Stimulated activated CD4-positive, alpha-beta T cell treated with anti-CD3 and anti-CD28 coated beads, Interleukin-1b, Interleukin-23, amount 100 ng/mL, for 24 hours (primary cell): ENCODE results near the gene SLC24A4.

Source experiments
- DNase-seq, 4 experiments: peaks; one replicate each; pipeline ENCODE4 v3.0.0-alpha.2; 2020; ENCODE audit warnings: low read depth in 4 of 4, low spot score in 1 of 4

The SLC24A4 gene

DNA sequence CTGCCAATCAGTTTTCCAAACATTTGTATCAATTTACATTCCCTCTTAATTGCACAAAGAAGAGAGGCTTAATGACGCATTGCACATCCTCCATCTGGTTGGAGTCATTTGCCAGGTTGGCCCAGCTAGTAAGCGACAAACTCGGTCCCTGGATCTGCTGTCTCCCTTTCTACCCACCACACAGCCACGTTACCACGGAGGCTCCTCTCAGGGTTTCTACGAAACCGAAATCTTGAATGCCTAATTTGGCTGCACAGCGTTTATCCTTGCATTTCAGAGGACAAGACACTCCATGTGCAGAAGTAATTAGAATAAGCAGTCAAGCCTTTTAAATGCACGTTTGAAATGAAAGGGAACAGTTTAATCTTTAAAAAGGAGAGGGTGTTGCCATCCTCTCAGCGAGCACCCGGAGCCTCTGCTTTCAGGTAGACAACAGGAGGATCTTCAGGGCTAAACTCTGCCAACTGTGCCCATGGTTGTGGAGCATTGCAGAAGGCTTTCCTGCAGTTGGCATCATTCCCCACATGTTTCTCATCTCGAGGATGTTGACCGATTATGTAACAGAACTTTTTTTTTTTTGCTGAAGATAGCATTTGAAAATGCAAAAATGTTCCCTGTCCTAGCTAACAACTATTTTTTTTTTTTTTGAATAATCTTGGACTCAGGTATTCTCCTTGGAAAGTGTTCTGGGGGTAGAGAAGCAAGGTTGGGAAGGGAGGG is 37.8 kb downstream of the SLC24A4 start:
- no peak for DNase-seq

DNA sequence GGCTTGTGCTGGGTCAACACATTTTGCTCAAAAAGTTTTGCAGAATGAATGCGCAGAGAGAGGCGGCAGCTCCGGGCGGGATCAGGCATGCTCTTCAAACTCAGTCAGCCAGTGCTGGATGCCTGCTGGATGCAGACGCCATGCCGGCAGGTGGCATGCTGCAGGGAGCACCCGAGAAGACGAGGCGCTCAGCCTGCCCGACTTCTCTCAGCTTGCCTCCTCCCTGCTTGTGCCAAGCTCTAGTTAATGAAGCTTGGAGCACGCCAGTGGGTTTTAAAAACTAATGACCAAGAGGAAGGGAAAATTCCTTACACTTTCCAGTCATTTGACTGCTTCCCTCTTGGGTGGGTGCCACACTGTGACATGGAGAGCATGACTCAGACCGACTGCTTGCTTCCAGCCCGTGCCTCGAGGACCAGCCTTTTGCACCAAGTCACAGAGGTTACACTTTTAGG is 39.8 kb downstream of the SLC24A4 start:
- DNase-seq, result no peak

DNA sequence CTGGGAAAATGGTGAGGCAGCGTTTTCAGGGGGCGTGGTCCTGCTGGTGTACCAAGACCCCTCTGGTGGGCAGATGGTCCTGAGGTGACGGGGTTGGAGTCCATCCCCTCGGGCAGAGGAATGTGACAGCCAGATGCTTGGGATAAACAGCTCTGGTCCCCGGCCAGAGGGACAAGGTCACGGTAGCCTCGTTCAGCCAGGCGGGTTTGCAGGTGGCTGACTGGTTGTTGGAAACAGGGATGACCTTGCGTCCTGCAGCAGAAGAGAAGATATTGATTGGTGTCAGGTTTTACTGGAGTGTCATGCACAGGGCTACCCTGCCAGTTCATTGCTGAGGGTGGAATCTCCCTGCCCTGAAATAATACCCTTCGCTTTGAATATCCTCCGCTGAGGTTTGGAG is 43.3 kb downstream of the SLC24A4 start:
- no peak for DNase-seq

DNA sequence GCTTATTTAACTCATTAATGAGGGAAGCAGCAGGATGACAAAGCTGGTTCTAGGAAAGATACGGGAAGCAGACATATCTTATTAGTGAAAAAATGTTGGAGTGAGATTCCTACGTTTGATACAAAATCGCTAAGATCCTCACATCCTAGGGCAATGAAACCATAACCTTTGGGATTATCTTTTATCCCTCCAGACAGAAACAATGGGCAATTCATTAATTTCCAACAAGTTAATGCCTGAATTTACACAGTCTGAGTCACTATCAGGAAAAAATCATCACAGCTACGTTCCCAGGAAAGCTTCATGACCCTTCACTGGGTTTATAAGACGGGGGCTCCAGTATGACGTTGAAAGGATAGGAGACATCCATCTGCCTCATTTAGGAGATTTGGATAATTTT is 45.0 kb downstream of the SLC24A4 start:
- DNase-seq, result no peak

DNA sequence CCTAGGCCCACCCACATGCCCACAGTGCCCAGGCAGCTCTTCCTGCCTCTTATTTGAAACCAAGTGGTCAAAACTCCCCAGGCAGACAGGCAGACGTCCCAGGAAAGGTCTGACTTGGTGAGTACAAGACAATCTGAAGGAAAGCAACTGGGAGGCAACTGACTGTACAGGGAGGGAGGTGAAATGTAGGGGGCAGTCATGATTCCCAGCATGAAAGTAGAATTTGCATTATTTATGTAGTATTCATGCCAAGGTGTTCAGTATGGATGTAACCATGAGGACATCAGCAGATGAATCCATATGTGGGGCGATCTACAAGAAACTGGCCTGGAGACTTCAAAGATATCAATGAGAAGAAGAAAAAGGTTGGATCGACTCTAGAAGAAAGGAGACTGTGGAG is 46.1 kb downstream of the SLC24A4 start:
- DNase-seq, result no peak

DNA sequence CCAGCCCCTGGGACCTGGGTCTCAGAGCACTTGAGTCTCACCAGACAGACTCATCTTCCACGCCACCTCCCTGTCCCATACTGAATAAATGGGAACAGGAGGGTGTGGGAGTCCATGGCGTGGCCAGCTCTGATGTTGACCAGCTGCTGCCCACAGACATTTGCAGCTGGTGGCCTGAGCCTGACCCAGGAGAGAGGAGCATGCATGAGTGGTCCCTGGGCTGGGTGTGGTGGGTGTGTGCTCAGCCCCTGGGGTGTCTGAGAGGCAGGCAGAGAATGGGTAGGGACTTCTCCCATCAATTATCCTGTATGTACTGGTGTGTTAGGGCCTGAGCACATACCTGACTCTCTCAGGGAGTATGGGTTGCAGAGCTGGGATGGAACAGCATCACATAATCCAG is 49.3 kb downstream of the SLC24A4 start:
- DNase-seq, result no peak

DNA sequence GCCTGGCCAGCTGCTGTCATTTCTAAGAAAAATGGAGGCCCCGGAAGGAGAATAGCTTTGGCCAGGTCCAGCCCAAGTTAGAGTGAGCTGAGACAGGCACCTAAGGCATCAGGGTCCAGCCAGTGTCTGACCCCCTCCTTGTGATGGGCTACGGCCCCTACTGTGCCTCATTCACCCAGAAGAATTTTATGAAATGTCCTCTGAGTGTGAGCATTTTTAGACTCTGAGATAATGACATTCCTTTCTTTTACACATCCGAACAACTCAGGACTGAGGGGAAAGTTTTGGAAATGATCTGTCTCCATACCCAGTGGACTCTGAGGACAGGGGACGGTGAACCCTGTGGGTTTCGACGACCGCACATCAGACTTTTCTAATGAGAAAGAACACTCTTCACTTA is 50.4 kb downstream of the SLC24A4 start:
- no peak for DNase-seq

DNA sequence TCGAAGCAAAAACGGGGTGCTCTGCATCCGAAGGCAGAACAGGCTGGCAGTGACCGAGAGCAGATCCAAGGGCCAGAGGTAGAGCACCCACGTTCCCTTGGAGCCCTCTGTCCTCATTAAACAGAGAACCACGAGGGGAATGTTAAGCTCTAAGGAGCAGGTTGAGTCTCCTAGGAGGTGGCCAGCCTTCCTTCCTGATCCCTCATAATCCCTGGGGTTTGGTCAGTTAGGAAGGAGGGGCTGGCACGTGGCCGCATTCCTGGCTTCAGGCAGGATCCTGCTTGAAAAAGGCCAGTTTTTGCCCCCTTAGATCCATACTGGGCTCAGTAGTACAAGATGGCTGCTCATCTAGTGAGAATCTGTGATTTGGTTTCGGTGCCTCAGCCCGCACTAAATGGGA is 57.2 kb downstream of the SLC24A4 start:
- no peak for DNase-seq

DNA sequence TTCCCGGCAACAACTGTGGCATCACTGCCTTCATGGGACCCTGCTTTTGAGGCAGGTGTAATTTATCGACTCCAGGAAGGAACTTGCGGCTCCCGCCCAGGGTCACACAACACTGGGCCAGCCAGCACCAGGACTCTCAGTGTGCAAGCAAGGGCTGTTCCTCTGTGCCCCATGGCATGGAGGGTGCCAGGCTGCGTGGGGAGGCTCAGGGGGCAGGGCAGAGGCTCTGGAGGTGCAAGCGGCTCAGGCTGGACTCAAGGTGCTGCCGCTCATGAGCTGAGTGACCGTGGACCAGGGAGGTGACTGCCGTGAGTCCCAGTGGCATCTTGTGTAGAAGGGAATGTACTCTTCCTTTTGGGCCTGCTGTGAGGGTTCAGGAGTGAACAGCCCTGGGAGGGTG is 57.6 kb downstream of the SLC24A4 start:
- no peak for DNase-seq

DNA sequence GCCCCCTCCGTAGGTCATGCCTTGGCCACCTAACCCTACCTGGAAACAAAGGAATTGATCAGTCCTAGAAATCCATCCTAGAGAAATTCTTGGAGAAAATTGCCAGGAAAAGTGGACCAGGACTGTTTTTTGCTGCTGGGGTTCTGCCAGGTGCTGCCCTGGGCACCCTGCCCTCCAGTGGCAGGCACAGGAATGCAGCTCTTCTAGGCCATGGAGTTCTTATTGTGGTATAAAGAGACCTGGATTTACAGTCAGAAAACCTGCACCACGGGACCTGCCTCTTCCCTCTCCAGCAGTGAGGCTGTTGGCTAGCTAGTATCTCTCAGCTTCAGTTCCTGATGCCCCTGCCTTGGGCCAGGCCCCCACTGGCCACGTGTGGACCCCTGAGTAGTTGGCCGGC is 59.7 kb downstream of the SLC24A4 start:
- DNase-seq, result no peak

DNA sequence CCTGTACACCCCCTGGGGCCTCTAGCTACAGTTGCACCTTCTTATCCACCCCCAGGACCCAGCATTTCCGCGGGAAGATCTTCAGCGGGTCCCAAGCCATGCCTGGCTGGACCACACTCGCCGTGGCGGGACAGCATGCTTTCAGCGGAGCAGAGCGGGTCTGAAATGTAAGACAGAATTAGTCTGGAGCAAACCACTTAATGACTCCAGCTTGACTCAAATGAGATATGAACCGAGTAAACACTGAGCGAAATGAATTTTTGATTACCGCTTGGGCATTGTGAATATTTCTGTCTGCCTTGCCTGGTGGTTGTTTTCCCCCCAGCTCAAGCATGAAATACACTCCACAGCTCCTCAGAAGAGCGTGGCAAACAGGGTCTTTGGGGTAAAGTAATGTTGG is 60.8 kb downstream of the SLC24A4 start:
- no peak for DNase-seq

DNA sequence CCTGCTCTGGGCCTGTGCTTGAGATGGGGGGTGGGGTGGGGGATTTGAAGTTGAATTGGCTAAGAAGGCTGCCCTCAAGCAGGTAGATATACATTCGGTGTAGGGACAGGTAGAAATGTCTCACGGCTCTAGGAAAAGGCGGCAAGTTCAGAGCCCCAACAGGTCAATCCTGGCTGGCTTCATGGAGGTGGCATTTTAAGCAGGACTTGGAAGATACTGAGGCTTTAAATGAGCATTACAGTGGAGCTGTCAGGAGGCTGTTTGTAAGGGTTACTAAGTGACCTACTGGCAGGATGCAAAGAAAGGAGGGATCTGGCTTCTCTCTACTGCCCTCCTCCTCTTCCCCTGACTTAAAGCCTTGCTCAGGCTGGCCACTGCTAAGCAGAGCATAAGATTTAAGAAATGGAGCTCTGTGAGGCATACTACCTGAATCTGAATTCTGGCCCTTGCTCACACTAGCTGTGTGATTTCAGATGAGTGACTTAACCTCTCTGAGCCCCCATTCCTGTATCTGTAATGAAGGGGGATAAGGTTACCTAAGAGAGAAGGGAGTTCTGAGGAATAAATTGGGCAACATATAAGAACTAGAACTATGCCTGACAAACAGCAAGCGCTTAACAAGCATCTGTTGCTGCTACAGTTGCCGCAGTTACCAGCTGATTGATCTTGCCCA is 61.6 kb downstream of the SLC24A4 start:
- no peak for DNase-seq

DNA sequence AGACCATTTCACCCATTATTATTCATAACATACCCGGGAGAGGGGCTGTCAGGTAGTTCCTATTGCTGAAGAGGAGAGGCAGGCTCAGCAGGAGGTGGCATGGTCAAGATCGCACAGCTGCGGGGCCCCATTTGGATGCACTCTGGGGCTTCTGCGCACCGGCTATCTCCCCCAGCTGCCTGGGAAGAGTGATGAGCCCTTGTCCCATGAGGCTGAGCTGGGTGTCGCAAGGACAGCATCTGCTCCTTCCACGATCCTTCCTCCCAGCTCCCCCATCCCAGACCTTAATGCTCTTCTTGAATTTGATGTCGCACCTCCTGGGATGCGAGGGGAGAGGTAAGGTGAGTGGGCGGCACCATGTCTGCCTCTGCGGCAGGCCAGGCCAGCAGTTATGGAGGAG is 62.6 kb downstream of the SLC24A4 start:
- DNase-seq, result no peak

DNA sequence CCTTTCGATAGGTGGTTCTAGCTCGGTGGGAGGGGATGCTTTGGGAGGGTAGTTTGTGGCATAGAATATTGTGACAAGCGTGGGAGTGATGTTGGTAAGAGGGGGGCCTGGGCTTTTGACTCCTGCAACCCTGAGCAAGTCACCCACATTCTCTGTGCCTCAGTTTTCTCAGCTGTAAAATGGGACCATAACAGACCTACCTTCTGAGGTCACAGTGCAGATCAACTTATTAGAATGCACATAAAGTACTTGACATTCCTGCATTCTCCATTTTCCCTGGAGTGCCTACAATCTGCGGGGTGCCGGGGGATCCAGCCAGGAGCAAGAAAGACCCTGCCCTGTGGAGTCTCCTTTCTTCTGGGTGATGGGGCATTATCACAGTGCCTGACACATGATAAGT is 63.2 kb downstream of the SLC24A4 start:
- no peak for DNase-seq

DNA sequence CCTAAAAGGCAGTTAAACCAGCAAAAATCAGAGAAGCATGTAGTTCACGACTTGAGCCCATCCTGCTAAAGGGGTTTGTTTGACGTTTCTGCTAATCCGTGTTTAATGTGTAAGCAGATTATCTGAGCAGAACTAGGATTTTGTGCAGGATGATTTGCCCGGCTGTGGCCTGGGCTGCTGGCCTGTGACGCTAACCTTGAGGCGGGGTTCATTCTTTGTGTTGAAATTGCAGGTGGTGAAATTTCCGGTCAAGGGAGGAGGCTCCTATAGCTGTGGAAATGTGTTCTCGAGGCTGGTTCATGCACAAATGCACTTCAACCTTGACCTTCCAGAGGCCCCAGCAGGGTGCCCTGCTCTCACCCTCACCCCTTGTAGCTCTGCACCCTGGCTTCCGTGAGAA is 63.7 kb downstream of the SLC24A4 start:
- no peak for DNase-seq

DNA sequence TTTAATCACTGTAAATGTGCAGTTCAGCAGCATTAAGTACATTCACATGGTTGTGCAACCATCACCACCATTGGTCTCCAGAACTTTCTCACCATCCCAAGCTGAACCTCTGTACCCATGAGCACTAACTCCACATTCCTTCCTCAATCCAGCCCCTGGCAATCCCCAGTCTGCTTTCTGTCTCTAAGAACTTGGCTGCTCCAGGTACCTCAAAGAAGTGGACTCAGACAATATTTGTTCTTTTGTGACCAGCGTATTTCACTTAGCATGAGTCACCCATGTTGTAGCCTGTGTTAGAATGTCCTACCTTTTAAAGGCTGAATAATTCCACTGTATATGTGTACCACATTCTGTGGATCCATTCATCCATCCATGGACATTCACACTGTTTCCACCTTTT is 64.6 kb downstream of the SLC24A4 start:
- no peak for DNase-seq

DNA sequence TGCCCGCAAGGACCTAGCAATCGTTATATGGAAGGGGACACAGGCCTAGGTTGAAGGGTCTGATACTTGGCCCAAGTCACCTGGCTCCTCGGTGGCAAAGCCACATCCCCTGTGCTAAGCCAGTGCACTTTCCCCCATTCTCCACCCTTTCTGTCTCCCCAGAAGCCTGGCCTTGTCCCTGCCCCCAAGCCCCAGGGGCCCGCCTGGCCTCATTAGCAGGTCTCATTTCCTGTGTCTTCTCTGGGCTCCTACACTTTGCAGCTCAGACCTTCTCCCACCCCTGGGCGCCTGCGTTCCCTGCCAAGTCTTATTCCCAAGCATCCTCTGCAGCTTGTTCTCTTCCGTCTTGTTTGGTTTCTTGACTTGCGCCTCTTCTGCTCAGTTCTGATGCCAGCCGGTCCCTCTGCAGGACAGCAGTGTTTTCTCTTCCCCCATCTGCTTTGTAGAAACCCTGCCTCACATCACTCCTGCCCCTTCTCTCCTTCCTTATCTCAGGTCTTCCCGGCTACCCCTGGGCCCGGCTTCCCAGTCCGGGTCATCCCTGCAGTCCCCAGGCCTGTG is 66.7 kb downstream of the SLC24A4 start:
- DNase-seq, result no peak

DNA sequence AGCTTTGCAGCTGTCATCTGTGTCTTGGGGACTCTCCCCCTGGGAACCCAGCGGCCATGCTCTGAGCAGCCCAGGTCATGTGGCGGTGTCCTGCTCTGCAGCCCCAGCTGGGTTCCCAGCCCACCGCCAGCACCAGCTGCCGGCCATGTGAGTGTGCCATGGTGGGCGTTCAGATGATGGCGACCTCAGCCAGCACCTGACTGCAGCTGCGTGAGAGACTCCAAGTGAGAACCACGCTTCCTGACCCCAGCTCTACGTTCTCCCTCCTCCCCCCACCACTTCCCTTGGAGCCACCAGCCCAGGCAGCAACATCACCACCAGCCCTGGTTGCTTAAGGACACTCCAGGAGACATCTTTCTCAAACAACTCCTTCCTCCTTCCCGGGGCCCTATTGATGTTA is 68.8 kb downstream of the SLC24A4 start:
- no peak for DNase-seq

DNA sequence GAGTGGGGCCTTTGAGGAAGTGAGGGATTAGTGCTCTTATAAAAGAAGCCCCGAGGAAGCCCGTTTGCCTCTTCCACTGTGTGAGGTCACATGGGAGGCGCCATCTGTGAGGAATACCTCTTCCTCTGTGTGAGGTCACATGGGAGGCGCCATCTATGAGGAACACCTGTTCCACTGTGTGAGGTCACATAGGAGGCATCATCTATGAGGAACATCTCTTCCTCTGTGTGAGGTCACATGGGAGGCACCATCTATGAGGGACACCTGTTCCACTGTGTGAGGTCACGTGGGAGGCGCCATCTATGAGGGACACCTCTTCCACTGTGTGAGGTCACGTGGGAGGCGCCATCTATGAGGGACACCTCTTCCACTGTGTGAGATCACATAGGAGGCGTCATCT is 69.7 kb downstream of the SLC24A4 start:
- no peak for DNase-seq

DNA sequence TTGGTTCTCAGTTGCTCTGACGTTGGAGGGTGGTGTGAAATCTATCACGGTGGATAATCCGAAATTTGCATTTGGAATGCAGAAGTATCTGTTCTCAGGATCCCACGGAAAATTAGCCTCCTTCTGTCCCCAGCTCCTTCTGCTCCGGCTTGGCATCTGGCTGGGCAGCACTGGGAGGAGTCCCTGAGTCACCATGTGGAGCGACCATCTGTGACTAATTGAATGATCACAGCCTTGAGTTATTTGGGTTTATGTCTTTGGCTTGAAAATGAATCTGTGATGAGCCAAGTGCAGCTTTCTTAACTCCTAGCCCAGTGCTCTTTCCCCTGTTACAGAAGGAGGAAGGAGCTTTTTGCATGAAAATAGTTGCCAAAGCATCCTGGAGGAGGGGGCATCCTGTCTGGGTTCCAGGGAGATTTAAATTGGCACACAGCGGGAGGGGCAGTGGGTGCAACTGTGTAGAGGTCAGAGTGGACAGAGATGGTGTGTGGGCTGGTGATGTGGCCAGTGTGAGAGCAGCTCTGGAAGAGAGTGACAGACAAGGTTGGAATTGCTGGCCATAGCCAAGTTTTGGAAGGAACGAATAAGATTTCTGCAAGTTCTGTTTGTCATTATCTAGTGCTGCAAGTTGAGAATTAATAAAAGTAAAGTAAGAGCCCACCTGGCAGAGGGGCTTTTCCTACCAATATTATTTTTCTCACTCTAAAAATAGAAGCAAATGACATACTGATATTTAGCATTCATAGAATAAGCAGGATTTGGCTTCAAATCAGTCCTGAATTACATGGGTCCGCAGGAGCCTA is 74.4 kb downstream of the SLC24A4 start:
- no peak for DNase-seq

DNA sequence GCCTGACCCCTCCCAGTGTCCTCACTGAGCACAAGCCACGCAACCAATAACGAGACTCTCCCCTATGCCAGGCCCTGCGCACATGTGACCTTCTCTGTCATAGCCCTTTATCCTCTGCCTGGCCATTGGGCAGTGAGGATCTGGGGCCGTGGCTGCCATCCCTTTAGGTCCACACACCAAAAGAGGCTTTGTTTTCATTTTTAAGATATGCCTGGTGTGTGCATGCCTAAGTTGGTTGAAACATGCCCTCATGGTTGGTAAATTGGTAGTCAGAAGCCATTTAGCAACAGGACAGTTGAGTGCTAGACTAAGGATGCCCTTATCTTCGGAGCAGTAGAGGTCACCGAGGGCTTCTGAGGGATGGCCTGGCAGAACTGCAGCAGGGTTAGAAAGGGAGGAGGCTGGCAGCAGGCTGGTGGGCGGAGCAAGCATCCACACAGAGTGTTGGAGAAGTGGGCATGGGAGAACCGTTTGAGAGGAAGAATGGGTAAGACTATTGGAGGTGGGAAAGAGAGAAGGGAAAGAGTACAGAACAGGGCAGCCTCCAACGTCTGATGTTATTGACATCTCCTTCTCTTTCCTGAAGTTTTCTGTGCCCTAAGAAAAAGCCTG is 75.1 kb downstream of the SLC24A4 start:
- no peak for DNase-seq
